ENCODE measurements around the gene ZNF692.
"Not testable (repeated sequence)": the region's sequence is repeated elsewhere in the genome, so short reads cannot be mapped to it uniquely, and the experiment has no call there.

The ZNF692 gene

GRCh38 chr1:248858891-248859889 is at the start of gene ZNF692:
TSS of gene ZNF692 (minus strand) at chr1:248859085. CDS start at chr1:248858309, 776 bp downstream.
- peak; percentile 98 to 99 for DNase-seq

GRCh38 chr1:248906753-248907661 is 48.1 kb upstream of the ZNF692 start:
- no peak for DNase-seq

GRCh38 chr1:248906009-248906752 is 47.3 kb upstream of the ZNF692 start, which contains the start of gene PGBD2:
TSS of gene PGBD2 (plus strand) at chr1:248906235. CDS start at chr1:248913863, 7,628 bp downstream.
- DNase-seq, result peak; percentile 91 to 93

DNA sequence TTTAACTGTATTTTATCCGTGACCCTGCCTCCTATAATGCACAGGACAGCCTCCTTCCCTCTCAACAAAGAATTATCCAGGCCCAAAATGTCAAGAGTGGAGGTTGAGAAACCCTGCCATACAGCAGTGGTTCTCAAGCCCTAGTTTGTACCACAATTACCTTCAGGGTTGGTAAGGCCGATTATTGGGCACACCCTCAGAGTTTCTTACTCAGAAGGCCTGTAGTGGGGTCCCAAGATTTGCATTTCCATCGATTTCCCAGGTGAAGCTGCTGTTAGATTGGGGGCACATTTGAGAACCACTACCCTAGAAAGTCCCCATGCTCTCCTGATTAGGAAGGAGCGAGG is 46.8 kb upstream of the ZNF692 start:
- no peak for DNase-seq

GRCh38 chr1:248904437-248905216 is 45.7 kb upstream of the ZNF692 start:
- no peak for DNase-seq

DNA sequence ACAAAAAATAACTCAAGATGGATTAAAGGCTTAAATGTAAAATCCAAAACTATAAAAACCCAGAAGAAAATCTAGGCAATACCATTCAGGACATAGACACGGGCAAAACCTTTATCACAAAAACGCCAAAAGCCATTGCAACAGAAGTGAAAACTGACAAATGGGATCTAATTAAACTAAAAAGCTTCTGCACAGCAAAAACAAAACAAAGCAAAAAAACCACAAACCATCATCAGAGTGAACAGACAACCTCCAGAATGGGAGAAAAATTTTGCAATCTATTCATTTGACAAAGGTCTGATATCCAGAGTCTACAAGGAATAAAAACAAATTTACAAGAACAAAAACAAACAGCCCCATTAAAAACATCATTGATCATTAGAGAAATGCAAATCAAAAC is 42.7 kb upstream of the ZNF692 start:
- no peak for DNase-seq

GRCh38 chr1:248900637-248901036 is 41.8 kb upstream of the ZNF692 start:
- no peak for DNase-seq

GRCh38 chr1:248897412-248898337 is 38.8 kb upstream of the ZNF692 start:
- no peak for DNase-seq

DNA sequence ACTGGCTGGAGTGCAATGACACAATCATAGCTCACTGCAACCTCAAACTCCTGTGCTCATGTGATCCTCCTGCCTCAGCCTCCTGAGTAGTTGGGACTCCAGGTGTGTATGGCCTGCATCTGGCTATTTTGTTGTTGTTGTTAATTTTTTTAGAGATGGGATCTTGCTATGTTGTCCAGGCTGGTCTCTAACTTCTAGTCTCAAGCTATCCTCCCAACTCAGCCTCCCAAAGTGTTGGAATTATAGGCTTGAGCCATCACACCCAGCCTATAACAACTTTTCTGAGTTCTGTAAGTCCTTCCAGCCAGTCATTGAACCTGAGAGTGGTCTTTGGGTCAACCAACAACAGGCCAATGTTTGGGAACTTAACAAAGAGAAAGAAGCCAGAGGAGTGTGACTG is 36.0 kb upstream of the ZNF692 start:
- no peak for DNase-seq

DNA sequence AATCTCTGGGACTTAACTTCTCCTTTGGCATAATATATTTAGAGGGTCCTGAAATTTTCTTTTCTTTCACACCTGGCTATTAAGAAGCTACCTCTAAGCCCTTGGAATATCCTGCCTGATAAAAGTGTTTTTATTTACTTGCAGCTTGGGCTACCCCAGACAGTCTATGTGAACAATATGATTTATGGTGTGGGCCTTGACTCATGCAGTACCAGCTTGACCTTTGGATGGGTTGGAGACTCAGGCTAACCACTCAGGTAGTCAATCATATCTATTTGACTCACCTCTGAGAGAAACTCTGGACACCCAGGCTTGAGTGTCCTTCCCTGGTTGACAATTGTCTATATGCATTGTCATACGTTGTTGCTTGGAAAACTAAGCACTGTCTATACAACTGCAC is 33.7 kb upstream of the ZNF692 start:
- DNase-seq, result no peak

DNA sequence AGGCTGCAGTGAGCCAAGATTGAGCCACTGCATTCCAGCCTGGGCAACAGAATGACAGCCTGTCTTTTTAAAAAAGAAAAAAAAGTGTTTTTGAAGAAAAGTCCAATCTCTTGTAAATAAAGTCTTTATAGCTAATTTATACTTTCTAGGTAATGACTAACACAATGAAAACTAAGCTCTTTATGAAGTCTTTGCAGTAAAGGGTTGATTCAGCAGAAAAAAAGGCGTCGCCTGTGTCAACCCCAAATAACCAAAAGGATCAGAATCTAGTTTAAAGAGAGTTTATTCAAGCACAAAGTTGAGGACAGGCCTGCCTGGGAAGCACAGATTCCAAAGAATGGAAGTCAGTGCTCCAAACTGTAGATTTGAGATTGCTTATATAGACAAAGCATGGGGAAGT is 32.9 kb upstream of the ZNF692 start:
- no peak for DNase-seq

DNA sequence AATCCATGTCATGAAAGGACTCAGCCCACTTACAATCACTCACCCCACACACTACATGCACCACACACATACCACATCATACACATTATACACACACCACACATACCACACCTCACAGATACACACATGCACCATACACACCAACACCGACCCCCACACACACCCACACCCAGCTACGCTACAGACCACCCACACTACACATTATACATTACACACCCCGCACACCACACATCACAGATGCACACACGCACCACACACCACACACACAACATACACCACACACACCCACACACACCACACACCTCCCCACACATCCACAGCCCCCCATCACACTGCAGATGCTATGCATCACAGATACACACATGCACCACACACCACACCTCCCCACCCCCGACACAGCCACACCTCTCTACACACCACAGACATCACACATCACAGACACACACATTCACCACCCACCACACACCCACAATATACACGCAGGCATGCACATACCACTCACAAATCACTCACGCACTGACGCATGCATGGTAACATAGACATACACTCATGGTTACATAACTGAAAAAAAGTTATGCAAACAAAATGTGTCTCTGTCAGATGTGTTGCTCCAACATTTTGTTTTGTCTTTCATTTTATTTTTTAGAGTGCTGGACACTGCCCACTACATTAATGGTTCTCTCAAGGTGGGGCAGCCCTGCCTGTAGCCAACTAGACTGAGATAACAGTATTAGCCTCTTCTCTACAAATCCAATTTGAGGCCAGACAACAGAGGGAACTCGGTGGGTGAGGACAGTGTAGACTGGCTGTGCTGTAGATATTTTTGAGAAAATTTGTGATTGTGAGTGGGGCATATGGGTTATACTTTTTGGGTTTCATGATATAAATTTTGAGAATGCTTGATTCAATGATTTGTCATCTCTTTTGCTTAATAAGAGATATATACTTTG is 31.9 kb upstream of the ZNF692 start:
- DNase-seq, result no peak

- not testable (repeated sequence) for DNase-seq
Measured at GRCh38 chr1:248889914-248890243, 31.0 kb upstream of the ZNF692 start.

DNA sequence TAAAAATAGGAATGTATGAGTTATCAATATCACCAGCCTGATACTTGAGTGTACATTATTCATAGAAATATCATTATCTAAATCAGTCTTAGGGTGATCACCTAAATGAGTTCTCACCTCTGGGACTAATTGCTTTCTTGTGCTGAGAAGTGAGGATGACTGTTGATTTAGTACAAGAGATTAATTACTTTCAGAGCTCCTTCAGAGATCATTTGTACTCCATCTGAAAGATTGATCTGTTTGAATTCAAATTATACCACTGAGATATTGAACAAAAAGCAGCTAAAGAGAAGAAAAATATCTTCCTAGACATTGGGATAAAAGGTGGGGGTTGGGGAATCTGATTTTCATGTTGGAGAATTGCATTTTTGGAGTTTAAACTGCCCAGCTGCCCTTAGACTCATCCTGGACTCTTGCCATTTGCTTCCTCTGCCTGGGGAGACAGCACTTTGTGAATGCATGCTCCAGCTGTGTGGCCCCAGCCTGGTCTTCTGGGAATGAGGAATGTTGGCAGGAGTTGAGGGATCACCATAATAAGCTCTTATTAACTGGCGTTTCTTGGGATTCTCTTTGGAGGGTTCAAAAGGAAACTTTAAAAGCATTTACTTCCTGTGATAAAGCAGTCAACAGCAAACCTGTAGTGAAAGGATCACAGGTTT is 27.5 kb upstream of the ZNF692 start:
- DNase-seq, result no peak

DNA sequence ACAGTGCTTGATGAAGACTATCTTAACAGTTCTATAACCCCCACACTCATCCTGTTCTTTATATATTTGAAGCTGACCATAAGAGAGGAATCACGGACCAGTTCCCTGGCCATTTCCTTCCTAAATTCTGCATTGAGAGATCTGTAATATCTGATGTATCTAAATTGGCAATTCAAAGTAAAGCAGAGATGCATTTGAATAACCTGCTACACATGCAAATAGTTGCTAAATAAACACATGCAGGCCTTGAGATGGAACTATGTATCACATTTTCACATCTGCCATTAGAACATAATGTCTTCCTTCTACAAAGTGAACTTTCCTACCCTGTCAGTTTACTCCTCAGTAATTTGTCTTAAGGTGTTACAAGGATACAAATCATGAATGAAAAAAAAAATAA is 26.8 kb upstream of the ZNF692 start:
- DNase-seq, result no peak

GRCh38 chr1:248884632-248885295 is 25.9 kb upstream of the ZNF692 start:
- DNase-seq, result no peak

GRCh38 chr1:248882427-248882826 is 23.5 kb upstream of the ZNF692 start:
- DNase-seq, result not testable (repeated sequence)

DNA sequence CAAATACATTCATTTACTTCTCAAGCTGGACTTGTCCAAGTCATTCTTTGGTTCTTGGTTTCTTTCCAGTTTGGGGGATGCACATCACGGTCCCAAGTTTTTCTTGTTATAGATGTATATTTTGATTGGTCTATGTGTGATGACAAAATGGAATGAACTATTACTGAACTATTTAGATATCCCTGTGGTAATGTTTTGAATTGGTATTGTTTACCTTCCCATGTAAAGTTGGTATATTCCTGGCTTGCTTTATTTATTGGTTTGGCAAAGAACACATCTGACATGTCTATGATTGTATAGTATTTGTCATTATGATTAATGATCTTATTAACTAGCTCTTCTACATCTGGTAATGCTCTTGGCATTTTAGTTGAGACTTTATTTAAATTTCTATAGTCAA is 22.4 kb upstream of the ZNF692 start:
- no peak for DNase-seq
